LNCAP (cell line): ENCODE data around the gene KCNQ1OT1.

Experiments
- CTCF ChIP-seq: fragments of 450-650 bp; IDR thresholded peaks from 2 replicates; pipeline ENCODE4 v1.5.1; 2017; ENCODE audit warnings: mild to moderate bottlenecking

KCNQ1OT1 gene

GRCh38 chr11:2701898-2702434 is 2.2 kb upstream of the KCNQ1OT1 start:
- no peak for TF ChIP-seq CTCF

- no peak for TF ChIP-seq CTCF
Observed at GRCh38 chr11:2701230-2701629, 1.4 kb upstream of the KCNQ1OT1 start.

- no peak for TF ChIP-seq CTCF
Observed at GRCh38 chr11:2700415-2701211, 819 bp upstream of the KCNQ1OT1 start.

GRCh38 chr11:2699185-2699530 is 636 bp downstream of the KCNQ1OT1 start:
- no peak for TF ChIP-seq CTCF

- no peak for TF ChIP-seq CTCF
Observed at GRCh38 chr11:2698386-2699184, 1.2 kb downstream of the KCNQ1OT1 start.

- TF ChIP-seq CTCF = no peak
Observed at GRCh38 chr11:2697866-2698265, 1.9 kb downstream of the KCNQ1OT1 start.

- no peak for TF ChIP-seq CTCF
Observed at GRCh38 chr11:2696455-2696854, 3.3 kb downstream of the KCNQ1OT1 start.
